Activated T-cell treated with anti-CD3 and anti-CD28 coated beads, Interleukin-2, amount 50 U/mL, for 48 hours (primary cell): ENCODE results near the gene FYTTD1.
A peak's percentile ranks its signal among the peaks of the same experiment; 100 is the strongest.

Experiments
- DNase-seq, 2 experiments: peaks; one replicate each; pipeline ENCODE4 v3.0.0-alpha.2; 2020

Gene FYTTD1

GRCh38 chr3:197794115-197794514, 44.4 kb downstream of the FYTTD1 start:
- DNase-seq: no peak

GRCh38 chr3:197795200-197795599, 45.5 kb downstream of the FYTTD1 start:
- no peak for DNase-seq

GRCh38 chr3:197796087-197796486, 46.4 kb downstream of the FYTTD1 start:
- no peak for DNase-seq

- no peak for DNase-seq
Measured at GRCh38 chr3:197798863-197799262, 49.2 kb downstream of the FYTTD1 start.

- no peak for DNase-seq
Measured at GRCh38 chr3:197800379-197800778, 50.7 kb downstream of the FYTTD1 start.

GRCh38 chr3:197801891-197802778, 52.5 kb downstream of the FYTTD1 start:
- peak in 1 of 2 experiments; percentile 34 for DNase-seq

GRCh38 chr3:197802779-197803459, 53.2 kb downstream of the FYTTD1 start:
- DNase-seq: no peak

GRCh38 chr3:197804511-197804910, 54.8 kb downstream of the FYTTD1 start:
- DNase-seq: no peak

- no peak for DNase-seq
Measured at GRCh38 chr3:197807969-197808587, 58.4 kb downstream of the FYTTD1 start.

- DNase-seq: no peak
Measured at GRCh38 chr3:197809356-197810020, 59.8 kb downstream of the FYTTD1 start.

- no peak for DNase-seq
Measured at GRCh38 chr3:197810901-197811300, 61.2 kb downstream of the FYTTD1 start.

GRCh38 chr3:197811343-197811742, 61.7 kb downstream of the FYTTD1 start:
- no peak for DNase-seq

- DNase-seq: no peak
Measured at GRCh38 chr3:197814372-197814771, 64.7 kb downstream of the FYTTD1 start.

- no peak for DNase-seq
Measured at GRCh38 chr3:197820550-197821335, 71.1 kb downstream of the FYTTD1 start.

GRCh38 chr3:197829397-197830045, 79.8 kb downstream of the FYTTD1 start:
- no peak for DNase-seq

- DNase-seq: no peak
Measured at GRCh38 chr3:197830308-197830966, 80.8 kb downstream of the FYTTD1 start.

GRCh38 chr3:197830967-197831313, 81.3 kb downstream of the FYTTD1 start:
- no peak for DNase-seq

GRCh38 chr3:197833930-197834715, 84.4 kb downstream of the FYTTD1 start:
- DNase-seq: no peak

GRCh38 chr3:197835509-197835908, 85.8 kb downstream of the FYTTD1 start:
- no peak for DNase-seq

- no peak for DNase-seq
Measured at GRCh38 chr3:197836244-197836643, 86.6 kb downstream of the FYTTD1 start.
